PC-3 (cell line): ENCODE results near the gene ZFP62.

ENCODE experiments used
- EZH2 ChIP-seq: fragments of 300-600 bp; sonication (generic); IDR thresholded peaks from one replicate; pipeline ENCODE4 v1.6.1; 2017; ENCODE audit warnings: antibody characterized with exemption, mild to moderate bottlenecking, low read length; ENCODE audit not compliant: unreplicated experiment
- EZH2phosphoT487 ChIP-seq: fragments of 300-600 bp; sonication (generic); IDR thresholded peaks from 2 replicates; pipeline ENCODE4 v1.6.1; 2018; ENCODE audit warnings: mild to moderate bottlenecking, antibody characterized with exemption, low read length, borderline replicate concordance
- TF ChIP-seq, protein P1 (sequence below): fragments of 300-600 bp; sonication (generic); conservative IDR thresholded peaks from 2 replicates; pipeline ENCODE4 v1.5.1; 2017; ENCODE audit warnings: antibody characterized with exemption, low read depth, mild to moderate bottlenecking, low read length

- TF ChIP-seq, protein P1, sequence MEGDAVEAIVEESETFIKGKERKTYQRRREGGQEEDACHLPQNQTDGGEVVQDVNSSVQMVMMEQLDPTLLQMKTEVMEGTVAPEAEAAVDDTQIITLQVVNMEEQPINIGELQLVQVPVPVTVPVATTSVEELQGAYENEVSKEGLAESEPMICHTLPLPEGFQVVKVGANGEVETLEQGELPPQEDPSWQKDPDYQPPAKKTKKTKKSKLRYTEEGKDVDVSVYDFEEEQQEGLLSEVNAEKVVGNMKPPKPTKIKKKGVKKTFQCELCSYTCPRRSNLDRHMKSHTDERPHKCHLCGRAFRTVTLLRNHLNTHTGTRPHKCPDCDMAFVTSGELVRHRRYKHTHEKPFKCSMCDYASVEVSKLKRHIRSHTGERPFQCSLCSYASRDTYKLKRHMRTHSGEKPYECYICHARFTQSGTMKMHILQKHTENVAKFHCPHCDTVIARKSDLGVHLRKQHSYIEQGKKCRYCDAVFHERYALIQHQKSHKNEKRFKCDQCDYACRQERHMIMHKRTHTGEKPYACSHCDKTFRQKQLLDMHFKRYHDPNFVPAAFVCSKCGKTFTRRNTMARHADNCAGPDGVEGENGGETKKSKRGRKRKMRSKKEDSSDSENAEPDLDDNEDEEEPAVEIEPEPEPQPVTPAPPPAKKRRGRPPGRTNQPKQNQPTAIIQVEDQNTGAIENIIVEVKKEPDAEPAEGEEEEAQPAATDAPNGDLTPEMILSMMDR, result no peak
- TF ChIP-seq EZH2phosphoT487 (no peak), EZH2 (no peak)
These were observed 42.3 kb downstream of the ZFP62 start for GRCh38 chr5:180818677-180819341.
